ENCODE measurements around the gene GEMIN7. TPM values are rescaled to one million over a fixed set of nuclear protein-coding genes. Genes with fewer than 3 reads are reported as not detected.
A peak's percentile ranks its signal among the peaks of the same experiment; 100 is the strongest.

GEMIN7 gene
- total RNA-seq, 2 donors from 2014 or later: 11.2 to 16.0 TPM

- H3K27ac ChIP-seq: no peak overlapping the region
- ATAC-seq (ENCODE audit: insufficient number of reproducible peaks, low FRiP score, low read depth): no peak
- peak overlapping the region; percentile 94 for H3K4me3 ChIP-seq
- DNase-seq (ENCODE audit: low spot score): no peak
- no peaks in the 10 kb centered on the region for H3K27me3 ChIP-seq (replicated peaks; ENCODE audit: insufficient read depth)
- H3K9me3 ChIP-seq: no peaks in the 10 kb centered on the region
- no peak for TF ChIP-seq CTCF (IDR thresholded peaks at IDR 0.05)
- H3K36me3 ChIP-seq: peaks cover 3% of the 10 kb centered on the region
- H3K4me1 ChIP-seq (ENCODE audit: control insufficient read depth in 1 of 2, low read depth in 2 of 2): peaks cover 28 to 48% of the 10 kb centered on the region in 2 donors
Measured at GRCh38 chr19:45094707-45095106, 15.6 kb downstream of the GEMIN7 start.

GRCh38 chr19:45095496-45096413 is 16.7 kb downstream of the GEMIN7 start:
- H3K27ac ChIP-seq: no peak overlapping the region
- H3K36me3 ChIP-seq: no peaks in the 10 kb centered on the region
- DNase-seq (ENCODE audit: low spot score) (no peak), ATAC-seq (ENCODE audit: insufficient number of reproducible peaks, low FRiP score, low read depth) (no peak)
- no peaks in the 10 kb centered on the region for H3K9me3 ChIP-seq
- H3K4me1 ChIP-seq (ENCODE audit: control insufficient read depth in 1 of 2, low read depth in 2 of 2): peaks cover 27 to 46% of the 10 kb centered on the region in 2 donors
- TF ChIP-seq CTCF (IDR thresholded peaks at IDR 0.05): no peak
- H3K4me3 ChIP-seq: no peak overlapping the region
- no peaks in the 10 kb centered on the region for H3K27me3 ChIP-seq (replicated peaks; ENCODE audit: insufficient read depth)

- Histone ChIP-seq H3K9me3 (no peaks in the 10 kb centered on the region), H3K4me3 (no peak overlapping the region), H3K4me1 (ENCODE audit: control insufficient read depth in 1 of 2, low read depth in 2 of 2) (peaks cover 22 to 40% of the 10 kb centered on the region in 2 donors), H3K36me3 (no peaks in the 10 kb centered on the region), H3K27me3 (replicated peaks; ENCODE audit: insufficient read depth) (no peaks in the 10 kb centered on the region), H3K27ac (no peak overlapping the region)
- DNase-seq (ENCODE audit: low spot score) (no peak), ATAC-seq (ENCODE audit: insufficient number of reproducible peaks, low FRiP score, low read depth) (no peak)
- no peak for TF ChIP-seq CTCF (IDR thresholded peaks at IDR 0.05)
Measured at GRCh38 chr19:45096700-45097099, 17.6 kb downstream of the GEMIN7 start.

GRCh38 chr19:45097450-45097775 is 18.4 kb downstream of the GEMIN7 start:
- no peaks in the 10 kb centered on the region for H3K36me3 ChIP-seq
- H3K27me3 ChIP-seq (replicated peaks; ENCODE audit: insufficient read depth): no peaks in the 10 kb centered on the region
- no peak for TF ChIP-seq CTCF (IDR thresholded peaks at IDR 0.05)
- ATAC-seq (ENCODE audit: insufficient number of reproducible peaks, low FRiP score, low read depth) (no peak), DNase-seq (ENCODE audit: low spot score) (no peak)
- H3K27ac ChIP-seq: no peak overlapping the region
- peaks cover 22 to 40% of the 10 kb centered on the region in 2 donors for H3K4me1 ChIP-seq (ENCODE audit: control insufficient read depth in 1 of 2, low read depth in 2 of 2)
- H3K4me3 ChIP-seq: no peak overlapping the region
- H3K9me3 ChIP-seq: no peaks in the 10 kb centered on the region

GRCh38 chr19:45097776-45098520 is 18.9 kb downstream of the GEMIN7 start:
- Histone ChIP-seq H3K36me3 (no peaks in the 10 kb centered on the region), H3K4me1 (ENCODE audit: control insufficient read depth in 1 of 2, low read depth in 2 of 2) (peaks cover 22 to 40% of the 10 kb centered on the region in 2 donors), H3K9me3 (no peaks in the 10 kb centered on the region), H3K4me3 (no peak overlapping the region), H3K27me3 (replicated peaks; ENCODE audit: insufficient read depth) (no peaks in the 10 kb centered on the region), H3K27ac (no peak overlapping the region)
- DNase-seq (ENCODE audit: low spot score) (no peak), ATAC-seq (ENCODE audit: insufficient number of reproducible peaks, low FRiP score, low read depth) (no peak)
- no peak for TF ChIP-seq CTCF (IDR thresholded peaks at IDR 0.05)

Measured in thoracic aorta (tissue), 2 donors.